Lower leg skin (tissue), 3 donors: ENCODE measurements around the gene ZP1.

Source experiments
- CTCF ChIP-seq, 3 donors: fragments of 450-650 bp; IDR thresholded peaks; one replicate each; pipeline ENCODE4 v1.5.1; 2016; ENCODE audit warnings: antibody characterized with exemption in 3 of 3, mild to moderate bottlenecking in 3 of 3, moderate library complexity in 2 of 3
- POLR2A ChIP-seq, 2 donors: fragments of 450-650 bp; IDR thresholded peaks; one replicate each; pipeline ENCODE4 v1.6.1; 2016 to 2017; ENCODE audit warnings: antibody characterized with exemption in 2 of 2, mild to moderate bottlenecking in 1 of 2, moderate library complexity in 1 of 2

- TF ChIP-seq CTCF (IDR thresholded peaks at IDR 0.05) (no peak), POLR2A (IDR thresholded peaks at IDR 0.05) (no peak)
Measured at GRCh38 chr11:60917267-60917666, 49.9 kb downstream of the ZP1 start.
